ENCODE data around the gene LRRFIP2. TPM values are rescaled to one million over a fixed set of nuclear protein-coding genes. Genes with fewer than 3 reads are reported as not detected.
"Not testable (repeated sequence)": the region's sequence is repeated elsewhere in the genome, so short reads cannot be mapped to it uniquely, and the experiment has no call there.

The LRRFIP2 gene
- 10 to 100 TPM; 31.7 TPM for total RNA-seq

- ChIA-PET POLR2A (no interaction called here), CTCF (interaction anchor here (0.6 to 1.6 kb wide), 3 partner anchors 37 to 43 kb away, joined by 3 read pairs; no protein-coding TSS in a partner anchor)
- H3K4me1 Mint-ChIP-seq (ENCODE audit: low read depth), result peaks cover 61% of the 10 kb centered on the region
- H3K27ac Mint-ChIP-seq, result peak within 1 kb of the TSS; percentile 75
- no peaks in the 10 kb centered on the region for H3K9me3 Mint-ChIP-seq (ENCODE audit: insufficient read depth)
- peaks cover 31% of the 10 kb centered on the region for H3K36me3 Mint-ChIP-seq (ENCODE audit: low read depth)
- DNase-seq (no peak), ATAC-seq (no peak)
- no peaks in the 10 kb centered on the region for H3K27me3 Mint-ChIP-seq (ENCODE audit: low read depth)
- H3K4me3 Mint-ChIP-seq, result peak within 1 kb of the TSS; percentile 78
Measured at GRCh38 chr3:37174532-37175126, at the start of gene LRRFIP2. LRRFIP2 (minus strand) TSS chr3:37174582; CDS start chr3:37148983, 25,599 bp downstream.

GRCh38 chr3:37223576-37223975 is 49.2 kb upstream of the LRRFIP2 start:
- no peak for DNase-seq
- Mint-ChIP-seq H3K27ac (no peak overlapping the region), H3K36me3 (ENCODE audit: low read depth) (no peaks in the 10 kb centered on the region), H3K27me3 (ENCODE audit: low read depth) (peaks cover 19% of the 10 kb centered on the region), H3K4me1 (ENCODE audit: low read depth) (peaks cover 12% of the 10 kb centered on the region), H3K9me3 (ENCODE audit: insufficient read depth) (no peaks in the 10 kb centered on the region), H3K4me3 (no peak overlapping the region)
- POLR2A ChIA-PET, result no interaction called here
- CTCF ChIA-PET, result interaction anchor here (0.8 to 1.2 kb wide), 2 partner anchors 9 to 22 kb away, joined by 3 to 5 read pairs; no protein-coding TSS in a partner anchor
- no peak for ATAC-seq

GRCh38 chr3:37223141-37223558 is 48.8 kb upstream of the LRRFIP2 start:
- H3K4me1 Mint-ChIP-seq (ENCODE audit: low read depth), result peaks cover 12% of the 10 kb centered on the region
- peak overlapping the region; percentile 2 for H3K27ac Mint-ChIP-seq
- POLR2A ChIA-PET, result no interaction called here
- DNase-seq, result no peak
- no peaks in the 10 kb centered on the region for H3K36me3 Mint-ChIP-seq (ENCODE audit: low read depth)
- CTCF ChIA-PET, result interaction anchor here (0.8 to 1.2 kb wide), 2 partner anchors 9 to 21 kb away, joined by 3 to 5 read pairs; no protein-coding TSS in a partner anchor
- no peak overlapping the region for H3K4me3 Mint-ChIP-seq
- no peaks in the 10 kb centered on the region for H3K9me3 Mint-ChIP-seq (ENCODE audit: insufficient read depth)
- peaks cover 19% of the 10 kb centered on the region for H3K27me3 Mint-ChIP-seq (ENCODE audit: low read depth)
- no peak for ATAC-seq

- ATAC-seq; POLR2A ChIA-PET; DNase-seq; H3K4me3 Mint-ChIP-seq; H3K27ac Mint-ChIP-seq; H3K36me3 Mint-ChIP-seq (ENCODE audit: low read depth); H3K9me3 Mint-ChIP-seq (ENCODE audit: insufficient read depth): not testable (repeated sequence)
- Mint-ChIP-seq H3K4me1 (ENCODE audit: low read depth) (peaks cover 12% of the 10 kb centered on the region), H3K27me3 (ENCODE audit: low read depth) (peaks cover 17% of the 10 kb centered on the region)
- CTCF ChIA-PET, result interaction anchor here (1.2 kb wide), 1 partner anchor 8 kb away, joined by 5 read pairs; no protein-coding TSS in a partner anchor
Measured at GRCh38 chr3:37222542-37222941, 48.2 kb upstream of the LRRFIP2 start.

- Mint-ChIP-seq H3K36me3 (ENCODE audit: low read depth) (peaks cover 3% of the 10 kb centered on the region), H3K4me3 (no peak overlapping the region), H3K27me3 (ENCODE audit: low read depth) (peaks cover 15% of the 10 kb centered on the region), H3K27ac (no peak overlapping the region), H3K9me3 (ENCODE audit: insufficient read depth) (no peaks in the 10 kb centered on the region), H3K4me1 (ENCODE audit: low read depth) (peaks cover 23% of the 10 kb centered on the region)
- POLR2A ChIA-PET, result interaction anchor here (1.0 kb wide), 1 partner anchor 229 kb away, joined by 3 read pairs; the partner anchor contains the start of genes EPM2AIP1 and MLH1
- DNase-seq, result no peak
- CTCF ChIA-PET, result interaction anchor here (1.2 kb wide), 1 partner anchor 263 kb away, joined by 3 read pairs; no protein-coding TSS in a partner anchor
- ATAC-seq, result no peak
Measured at GRCh38 chr3:37221407-37221806, 47.0 kb upstream of the LRRFIP2 start.

GRCh38 chr3:37219266-37219665 is 44.9 kb upstream of the LRRFIP2 start:
- Mint-ChIP-seq H3K27me3 (ENCODE audit: low read depth) (peaks cover 4% of the 10 kb centered on the region), H3K4me3 (no peak overlapping the region), H3K27ac (no peak overlapping the region), H3K9me3 (ENCODE audit: insufficient read depth) (no peaks in the 10 kb centered on the region), H3K36me3 (ENCODE audit: low read depth) (peaks cover 3% of the 10 kb centered on the region), H3K4me1 (ENCODE audit: low read depth) (peaks cover 23% of the 10 kb centered on the region)
- POLR2A ChIA-PET, result no interaction called here
- CTCF ChIA-PET, result no interaction called here
- ATAC-seq (no peak), DNase-seq (no peak)

- H3K27me3 Mint-ChIP-seq (ENCODE audit: low read depth), result peaks cover 2% of the 10 kb centered on the region
- peaks cover 19% of the 10 kb centered on the region for H3K4me1 Mint-ChIP-seq (ENCODE audit: low read depth)
- H3K36me3 Mint-ChIP-seq (ENCODE audit: low read depth), result peaks cover 3% of the 10 kb centered on the region
- ChIA-PET CTCF (interaction anchor here (0.8 to 1.7 kb wide), 3 partner anchors 9 to 194 kb away, joined by 3 to 9 read pairs (median 4); no protein-coding TSS in a partner anchor), POLR2A (no interaction called here)
- DNase-seq, result no peak
- H3K9me3 Mint-ChIP-seq (ENCODE audit: insufficient read depth), result no peaks in the 10 kb centered on the region
- H3K27ac Mint-ChIP-seq, result no peak overlapping the region
- ATAC-seq, result no peak
- H3K4me3 Mint-ChIP-seq, result no peak overlapping the region
Measured at GRCh38 chr3:37218206-37218605, 43.8 kb upstream of the LRRFIP2 start.

GRCh38 chr3:37217098-37217849 is 42.9 kb upstream of the LRRFIP2 start:
- Mint-ChIP-seq H3K27ac (no peak overlapping the region), H3K4me1 (ENCODE audit: low read depth) (peaks cover 15% of the 10 kb centered on the region), H3K36me3 (ENCODE audit: low read depth) (peaks cover 3% of the 10 kb centered on the region), H3K4me3 (no peak overlapping the region), H3K9me3 (ENCODE audit: insufficient read depth) (no peaks in the 10 kb centered on the region), H3K27me3 (ENCODE audit: low read depth) (peaks cover 2% of the 10 kb centered on the region)
- ChIA-PET CTCF (interaction anchor here (0.8 to 1.7 kb wide), 3 partner anchors 37 to 193 kb away, joined by 3 to 9 read pairs (median 3); no protein-coding TSS in a partner anchor), POLR2A (no interaction called here)
- DNase-seq (no peak), ATAC-seq (no peak)

- peak; percentile 37 for ATAC-seq
- ChIA-PET POLR2A (interaction anchor here (0.6 kb wide), 1 partner anchor 247 kb away, joined by 4 read pairs; no protein-coding TSS in a partner anchor), CTCF (interaction anchor here (0.9 to 1.7 kb wide), 3 partner anchors 109 to 192 kb away, joined by 3 to 9 read pairs (median 3); no protein-coding TSS in a partner anchor)
- H3K27me3 Mint-ChIP-seq (ENCODE audit: low read depth), result peaks cover 2% of the 10 kb centered on the region
- H3K4me3 Mint-ChIP-seq, result no peak overlapping the region
- H3K9me3 Mint-ChIP-seq (ENCODE audit: insufficient read depth), result no peaks in the 10 kb centered on the region
- peaks cover 3% of the 10 kb centered on the region for H3K36me3 Mint-ChIP-seq (ENCODE audit: low read depth)
- no peak overlapping the region for H3K27ac Mint-ChIP-seq
- DNase-seq, result no peak
- peaks cover 15% of the 10 kb centered on the region for H3K4me1 Mint-ChIP-seq (ENCODE audit: low read depth)
Measured at GRCh38 chr3:37216597-37217097, 42.3 kb upstream of the LRRFIP2 start.

- ChIA-PET CTCF (interaction anchor here (0.6 to 2.7 kb wide), 10 partner anchors 9 to 485 kb away, joined by 3 to 25 read pairs (median 4); no protein-coding TSS in a partner anchor), POLR2A (interaction anchor here (1.1 kb wide), 1 partner anchor 190 kb away, joined by 3 read pairs; no protein-coding TSS in a partner anchor)
- ATAC-seq (no peak), DNase-seq (no peak)
- Mint-ChIP-seq H3K27ac (no peak overlapping the region), H3K4me3 (no peak overlapping the region), H3K4me1 (ENCODE audit: low read depth) (peaks cover 15% of the 10 kb centered on the region), H3K9me3 (ENCODE audit: insufficient read depth) (no peaks in the 10 kb centered on the region), H3K27me3 (ENCODE audit: low read depth) (no peaks in the 10 kb centered on the region), H3K36me3 (ENCODE audit: low read depth) (peaks cover 3% of the 10 kb centered on the region)
Measured at GRCh38 chr3:37214076-37214475, 39.7 kb upstream of the LRRFIP2 start.

- ATAC-seq, result no peak
- Mint-ChIP-seq H3K4me3 (no peak overlapping the region), H3K27ac (no peak overlapping the region), H3K9me3 (ENCODE audit: insufficient read depth) (no peaks in the 10 kb centered on the region), H3K27me3 (ENCODE audit: low read depth) (no peaks in the 10 kb centered on the region), H3K36me3 (ENCODE audit: low read depth) (no peaks in the 10 kb centered on the region), H3K4me1 (ENCODE audit: low read depth) (no peaks in the 10 kb centered on the region)
- ChIA-PET POLR2A (no interaction called here), CTCF (interaction anchor here (2.0 kb wide), 1 partner anchor 186 kb away, joined by 15 read pairs; no protein-coding TSS in a partner anchor)
- DNase-seq, result no peak
Measured at GRCh38 chr3:37210230-37210629, 35.8 kb upstream of the LRRFIP2 start.
